ENCODE data around the gene ARL11.
"Not testable (repeated sequence)": the region's sequence is repeated elsewhere in the genome, so short reads cannot be mapped to it uniquely, and the experiment has no call there.

ARL11 gene

DNA sequence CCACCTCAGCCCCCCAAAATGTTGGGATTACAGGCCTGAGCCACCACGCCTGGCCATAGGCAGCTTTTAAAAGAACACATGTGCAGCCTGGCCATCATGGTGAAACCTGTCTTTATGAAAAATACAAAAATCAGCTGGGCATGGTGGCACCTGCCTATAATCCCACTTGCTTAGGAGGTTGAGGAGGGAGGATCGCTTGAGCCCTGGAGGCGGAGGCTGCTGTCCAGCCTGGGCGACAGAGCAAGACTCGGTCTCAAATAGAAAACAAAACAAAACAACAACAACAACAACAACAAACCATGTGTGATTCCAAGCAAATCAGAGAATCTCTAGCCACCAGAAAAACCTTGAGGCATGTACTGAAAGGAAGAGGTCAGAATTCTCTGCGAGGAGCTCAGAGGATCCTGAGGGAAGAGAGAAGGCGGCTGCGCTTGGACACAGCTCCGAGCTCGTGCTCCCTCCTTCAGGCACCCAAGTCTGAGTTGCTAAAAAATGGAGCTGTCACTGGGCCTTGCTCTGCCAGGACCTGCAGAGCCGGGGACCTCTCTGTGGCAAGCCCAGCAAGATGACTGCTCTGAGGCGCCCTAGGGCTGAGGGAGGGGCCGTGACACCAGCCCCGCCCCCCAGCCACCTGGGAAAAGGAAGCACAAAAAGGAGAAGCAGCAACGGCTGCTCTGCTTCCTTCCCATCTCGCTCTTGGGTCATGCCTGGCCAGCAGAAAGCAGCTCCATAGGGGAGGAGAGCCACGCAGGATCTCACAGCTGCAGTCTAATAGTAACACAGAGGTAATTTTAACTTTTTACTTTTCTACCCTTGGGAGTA lies at the start of gene ARL11:
Gene ARL11, plus strand, starts transcription at position 677 of the 822 bp plus-strand sequence. CDS start 1,941 bp downstream, outside the sequence.
- in situ Hi-C loops (cut with HindIII; ENCODE audit: low pct_unique_long_range_greater_than_20kb, low sequenced_read_pairs), result no loop called here
- peak; percentile 48 to 85 for DNase-seq (ENCODE audit: low read depth in 1 of 2, low spot score in 1 of 2)

GRCh38 chr13:49579501-49579900 lies 48.8 kb upstream of the ARL11 start:
- in situ Hi-C loops (cut with HindIII; ENCODE audit: low pct_unique_long_range_greater_than_20kb, low sequenced_read_pairs), result no loop called here
- no peak for TF ChIP-seq JUND (IDR thresholded peaks at IDR 0.05; ENCODE audit: low read depth)
- no peak for DNase-seq (ENCODE audit: low read depth in 1 of 2, low spot score in 1 of 2)

More for the DNA sequence above, at the start of gene ARL11:
- TF ChIP-seq JUND (IDR thresholded peaks at IDR 0.05; ENCODE audit: low read depth), result no peak

- DNase-seq (ENCODE audit: low read depth in 1 of 2, low spot score in 1 of 2), result no peak
- TF ChIP-seq JUND (IDR thresholded peaks at IDR 0.05; ENCODE audit: low read depth), result no peak
- in situ Hi-C loops (cut with HindIII; ENCODE audit: low pct_unique_long_range_greater_than_20kb, low sequenced_read_pairs), result no loop called here
Measured at GRCh38 chr13:49580980-49581680, 47.2 kb upstream of the ARL11 start.

- DNase-seq (ENCODE audit: low read depth in 1 of 2, low spot score in 1 of 2), result no peak
- no peak for TF ChIP-seq JUND (IDR thresholded peaks at IDR 0.05; ENCODE audit: low read depth)
- in situ Hi-C loops (cut with HindIII; ENCODE audit: low pct_unique_long_range_greater_than_20kb, low sequenced_read_pairs), result no loop called here
Measured at GRCh38 chr13:49584771-49585182, 43.5 kb upstream of the ARL11 start.

GRCh38 chr13:49585220-49586157 lies 42.8 kb upstream of the ARL11 start, which contains the start of gene RCBTB1:
Gene RCBTB1 (minus strand): TSS chr13:49585558. CDS start chr13:49567279, 18,279 bp downstream.
- in situ Hi-C loops (cut with HindIII; ENCODE audit: low pct_unique_long_range_greater_than_20kb, low sequenced_read_pairs), result no loop called here
- TF ChIP-seq JUND (IDR thresholded peaks at IDR 0.05; ENCODE audit: low read depth), result no peak
- DNase-seq (ENCODE audit: low read depth in 1 of 2, low spot score in 1 of 2), result peak; percentile 70 to 81

DNA sequence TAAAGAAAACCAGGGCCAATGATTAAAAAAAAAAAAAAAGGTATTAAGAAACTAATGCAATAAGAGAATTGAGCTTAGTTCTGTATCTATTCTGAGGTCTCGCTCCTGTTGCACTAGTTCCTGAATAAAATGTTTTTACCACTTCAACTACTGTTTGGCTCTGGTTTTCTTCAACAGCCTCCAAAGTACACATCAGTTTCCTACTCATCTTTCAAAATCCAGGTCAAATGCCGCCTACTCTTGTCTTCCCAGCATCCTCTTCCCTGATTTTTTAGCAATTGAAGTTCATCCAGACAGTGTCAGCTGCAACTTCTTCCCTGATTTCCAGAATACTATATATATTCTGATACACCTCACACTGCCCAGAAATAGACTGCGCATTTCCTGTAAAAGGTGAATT lies 41.6 kb upstream of the ARL11 start:
- no peak for TF ChIP-seq JUND (IDR thresholded peaks at IDR 0.05; ENCODE audit: low read depth)
- in situ Hi-C loops (cut with HindIII; ENCODE audit: low pct_unique_long_range_greater_than_20kb, low sequenced_read_pairs), result no loop called here
- no peak for DNase-seq (ENCODE audit: low read depth in 1 of 2, low spot score in 1 of 2)

GRCh38 chr13:49587311-49587847 lies 40.9 kb upstream of the ARL11 start:
- DNase-seq (ENCODE audit: low read depth in 1 of 2, low spot score in 1 of 2), result no peak
- in situ Hi-C loops (cut with HindIII; ENCODE audit: low pct_unique_long_range_greater_than_20kb, low sequenced_read_pairs), result no loop called here
- TF ChIP-seq JUND (IDR thresholded peaks at IDR 0.05; ENCODE audit: low read depth), result no peak

DNA sequence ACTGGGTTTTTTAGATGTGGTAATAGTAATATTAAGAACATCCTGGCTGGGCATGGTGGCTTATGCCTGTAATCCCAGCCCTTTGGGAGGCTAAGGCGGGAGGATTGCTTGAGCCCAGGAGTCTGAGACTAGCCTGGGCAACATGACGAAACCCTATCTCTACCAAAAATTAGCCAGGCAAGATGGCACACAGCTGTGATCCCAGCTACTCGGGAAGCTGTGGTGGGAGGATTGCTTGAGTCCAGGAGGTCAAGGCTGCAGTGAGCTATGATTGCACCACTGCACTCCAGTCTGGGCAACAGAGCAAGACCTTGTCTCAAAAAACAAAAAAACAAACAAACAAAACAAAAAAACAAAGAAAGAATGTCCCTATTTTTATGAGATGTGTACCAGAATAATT lies 37.6 kb upstream of the ARL11 start:
- DNase-seq (ENCODE audit: low read depth in 1 of 2, low spot score in 1 of 2); in situ Hi-C loops (cut with HindIII; ENCODE audit: low pct_unique_long_range_greater_than_20kb, low sequenced_read_pairs): not testable (repeated sequence)

DNA sequence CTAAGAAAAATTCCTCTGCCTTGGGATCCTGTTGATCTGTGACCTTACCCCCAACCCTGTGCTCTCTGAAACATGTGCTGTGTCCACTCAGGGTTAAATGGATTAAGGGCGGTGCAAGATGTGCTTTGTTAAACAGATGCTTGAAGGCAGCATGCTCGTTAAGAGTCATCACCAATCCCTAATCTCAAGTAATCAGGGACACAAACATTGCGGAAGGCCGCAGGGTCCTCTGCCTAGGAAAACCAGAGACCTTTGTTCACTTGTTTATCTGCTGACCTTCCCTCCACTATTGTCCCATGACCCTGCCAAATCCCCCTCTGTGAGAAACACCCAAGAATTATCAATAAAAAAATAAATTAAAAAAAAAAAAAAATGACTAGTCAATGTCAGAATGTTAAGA lies 34.4 kb upstream of the ARL11 start:
- DNase-seq (ENCODE audit: low read depth in 1 of 2, low spot score in 1 of 2); in situ Hi-C loops (cut with HindIII; ENCODE audit: low pct_unique_long_range_greater_than_20kb, low sequenced_read_pairs): not testable (repeated sequence)

- TF ChIP-seq JUND (IDR thresholded peaks at IDR 0.05; ENCODE audit: low read depth), result no peak
- no peak for DNase-seq (ENCODE audit: low read depth in 1 of 2, low spot score in 1 of 2)
- in situ Hi-C loops (cut with HindIII; ENCODE audit: low pct_unique_long_range_greater_than_20kb, low sequenced_read_pairs), result no loop called here
Measured at GRCh38 chr13:49594576-49594975, 33.7 kb upstream of the ARL11 start.

DNA sequence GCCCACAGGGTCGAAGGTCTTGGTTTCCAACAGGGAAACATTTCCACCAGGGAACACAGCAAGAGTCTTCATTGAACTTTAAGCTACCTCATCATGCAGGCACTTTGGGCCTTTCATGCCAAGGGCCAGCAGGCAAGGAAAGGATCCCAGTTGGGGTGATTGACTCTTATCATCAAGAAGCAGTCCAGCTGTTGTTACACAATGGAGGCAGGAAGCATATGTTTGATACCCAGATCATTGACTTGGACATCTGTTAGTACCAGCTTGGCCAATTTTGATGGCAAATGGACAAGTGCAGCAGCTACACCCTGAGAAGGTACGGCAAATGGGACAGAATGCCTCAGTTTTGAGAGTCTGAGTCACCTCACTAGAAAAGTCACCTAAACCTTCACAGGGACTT lies 32.1 kb upstream of the ARL11 start:
- TF ChIP-seq JUND (IDR thresholded peaks at IDR 0.05; ENCODE audit: low read depth), result no peak
- in situ Hi-C loops (cut with HindIII; ENCODE audit: low pct_unique_long_range_greater_than_20kb, low sequenced_read_pairs), result no loop called here
- no peak for DNase-seq (ENCODE audit: low read depth in 1 of 2, low spot score in 1 of 2)

- no peak for DNase-seq (ENCODE audit: low read depth in 1 of 2, low spot score in 1 of 2)
- in situ Hi-C loops (cut with HindIII; ENCODE audit: low pct_unique_long_range_greater_than_20kb, low sequenced_read_pairs), result no loop called here
- no peak for TF ChIP-seq JUND (IDR thresholded peaks at IDR 0.05; ENCODE audit: low read depth)
Measured at GRCh38 chr13:49597043-49597641, 31.2 kb upstream of the ARL11 start.

Measured in T47D (cell line).